GM21367 (cell line): ENCODE data around the gene MGMT.

Source experiments
- ATAC-seq: cut with Tn5 transposase; IDR thresholded peaks from one replicate; pipeline ENCODE4 v1.9.1; 2021; ENCODE audit not compliant: unreplicated experiment

Gene MGMT

GRCh38 chr10:129450391-129450790 lies 16.6 kb upstream of the MGMT start:
- no peak for ATAC-seq

GRCh38 chr10:129455625-129456024 lies 11.4 kb upstream of the MGMT start:
- no peak for ATAC-seq

- ATAC-seq, result no peak
Measured at GRCh38 chr10:129459762-129460539, 7.1 kb upstream of the MGMT start.

GRCh38 chr10:129462257-129462795 lies 4.7 kb upstream of the MGMT start:
- ATAC-seq, result no peak

GRCh38 chr10:129464251-129464650 lies 2.8 kb upstream of the MGMT start:
- no peak for ATAC-seq

GRCh38 chr10:129465796-129466702 lies 992 bp upstream of the MGMT start:
- ATAC-seq, result no peak

- ATAC-seq, result peak; percentile 2
Measured at GRCh38 chr10:129467359-129468064, 471 bp downstream of the MGMT start.

GRCh38 chr10:129468187-129468586 lies 1.1 kb downstream of the MGMT start:
- ATAC-seq, result no peak

- no peak for ATAC-seq
Measured at GRCh38 chr10:129470103-129470851, 3.2 kb downstream of the MGMT start.

- no peak for ATAC-seq
Measured at GRCh38 chr10:129471447-129472175, 4.6 kb downstream of the MGMT start.

- no peak for ATAC-seq
Measured at GRCh38 chr10:129472696-129473555, 5.9 kb downstream of the MGMT start.

- ATAC-seq, result no peak
Measured at GRCh38 chr10:129474642-129475041, 7.6 kb downstream of the MGMT start.

- ATAC-seq, result no peak
Measured at GRCh38 chr10:129476431-129476830, 9.4 kb downstream of the MGMT start.

- no peak for ATAC-seq
Measured at GRCh38 chr10:129477051-129477450, 10.0 kb downstream of the MGMT start.

GRCh38 chr10:129481641-129482040 lies 14.6 kb downstream of the MGMT start:
- no peak for ATAC-seq

GRCh38 chr10:129483430-129484010 lies 16.5 kb downstream of the MGMT start:
- ATAC-seq, result no peak

- no peak for ATAC-seq
Measured at GRCh38 chr10:129486805-129487204, 19.8 kb downstream of the MGMT start.

GRCh38 chr10:129491123-129491734 lies 24.2 kb downstream of the MGMT start:
- no peak for ATAC-seq
